ENCODE data around the gene ANKS1A. TPM values are rescaled to one million over a fixed set of nuclear protein-coding genes. Genes with fewer than 3 reads are reported as not detected.

ANKS1A gene
- total and polyA plus RNA-seq, 2 of the 4 experiments (the other 2 are of a cell fraction): 7.2 to 7.5 TPM

GRCh38 chr6:35031611-35032529 lies 142.8 kb downstream of the ANKS1A start:
- DNase-seq: no peak
- Histone ChIP-seq H3K56ac (ENCODE audit: extremely low read depth, insufficient read depth, low read length) (no peak overlapping the region), H4K8ac (ENCODE audit: low read depth in 2 of 2, low read length in 2 of 2) (no peak overlapping the region), H2BK20ac (ENCODE audit: low read depth, low read length) (no peak overlapping the region), H3K18ac (ENCODE audit: low read depth, low read length) (no peak overlapping the region), H3K79me1 (ENCODE audit: low read depth in 1 of 2, low read length in 2 of 2) (peaks cover 5 to 9% of the 10 kb centered on the region in 2 experiments; a peak in 3 of 4 replicates), H3K4ac (ENCODE audit: low read depth, low read length) (no peak overlapping the region), H3K36me3 (ENCODE audit: control insufficient read depth, insufficient read depth, low read length) (peaks cover 1% of the 10 kb centered on the region; the same call in 1 of the 2 replicates), H4K5ac (ENCODE audit: low read depth, low read length) (no peak overlapping the region), H3K27ac (ENCODE audit: insufficient read depth, low read length) (no peak overlapping the region), H4K20me1 (ENCODE audit: insufficient read depth, low read length) (no peaks in the 10 kb centered on the region), H2BK15ac (ENCODE audit: low read depth, low read length) (no peak overlapping the region), H2BK5ac (ENCODE audit: low read depth, low read length, poor library complexity, severe bottlenecking) (no peak overlapping the region), H3K4me1 (ENCODE audit: control insufficient read depth, insufficient read depth, low read length) (peaks cover 2% of the 10 kb centered on the region; the same call in 1 of the 2 replicates), H2AK9ac (replicated peaks; ENCODE audit: low read depth, low read length, poor library complexity) (no peak overlapping the region), H3K27me3 (ENCODE audit: control insufficient read depth, insufficient read depth, low read length) (no peaks in the 10 kb centered on the region), H3K14ac (replicated peaks; ENCODE audit: low read depth, low read length) (no peak overlapping the region), H3K4me3 (ENCODE audit: insufficient read depth, low read depth, low read length) (no peak overlapping the region), H2BK120ac (ENCODE audit: low read depth, low read length) (no peak overlapping the region), H3K23ac (ENCODE audit: low read depth, low read length) (no peak overlapping the region), H2AFZ (replicated peaks; ENCODE audit: low read length, poor library complexity) (no peak overlapping the region), H4K91ac (ENCODE audit: insufficient read depth, low read depth, low read length) (no peak overlapping the region), H2AK5ac (ENCODE audit: low read depth, low read length) (no peak overlapping the region), H3K9ac (ENCODE audit: low read depth, low read length) (no peak overlapping the region), H3K9me3 (ENCODE audit: control insufficient read depth, insufficient read depth, low read length) (no peaks in the 10 kb centered on the region), H3K9me1 (ENCODE audit: insufficient read depth, low read length) (peaks cover 15% of the 10 kb centered on the region), H3K4me2 (ENCODE audit: low read depth, low read length) (no peak overlapping the region)
- in situ Hi-C loops (cut with MboI; ENCODE audit: low sequenced_read_pairs) (no loop called here), dilution Hi-C loops (cut with HindIII; ENCODE audit: low sequenced_read_pairs, unreplicated experiment) (no loop called here), intact Hi-C loops (cut with micrococcal nuclease) (no loop called here)
- 100% methylated on average over 1 of the region's 5 CpGs; no CpG with 5 or more reads in 1 of the 2 experiments for WGBS, 2 experiments (ENCODE audit: extremely low coverage in 2 of 2, insufficient read length in 1 of 2)
- CTCF ChIA-PET: no interaction called here
- no peak for ATAC-seq (ENCODE audit: low read depth)
- no TSS peak for BruUV-seq (replicated peaks)
- TF ChIP-seq MAZ (IDR thresholded peaks at IDR 0.05; ENCODE audit: borderline replicate concordance, low read depth, low read length) (no peak), BHLHE40 (IDR thresholded peaks at IDR 0.05; ENCODE audit: low read depth, low read length) (no peak), FOS (IDR thresholded peaks at IDR 0.05; ENCODE audit: low read depth, low read length) (no peak), MAFK (IDR thresholded peaks at IDR 0.05; ENCODE audit: low read depth, low read length) (no peak), CHD1 (IDR thresholded peaks at IDR 0.05; ENCODE audit: low read depth, low read length) (no peak), ELK1 (IDR thresholded peaks at IDR 0.05; ENCODE audit: borderline replicate concordance, low read depth, low read length) (no peak), CEBPB (IDR thresholded peaks at IDR 0.05; ENCODE audit: low read depth, low read length) (no peak), RAD21 (IDR thresholded peaks at IDR 0.05; ENCODE audit: low read length) (no peak), RFX5 (IDR thresholded peaks at IDR 0.05; ENCODE audit: low read depth, low read length) (no peak), POLR2A (IDR thresholded peaks at IDR 0.05; ENCODE audit: low read depth, low read length) (no peak), CTCF (conservative IDR thresholded peaks at IDR 0.05; ENCODE audit: low read depth, low read length) (no peak), MXI1 (IDR thresholded peaks at IDR 0.05; ENCODE audit: borderline replicate concordance, low read depth, low read length) (no peak), SMC3 (IDR thresholded peaks at IDR 0.05; ENCODE audit: low read depth, low read length) (no peak)
- POLR2A ChIA-PET (ENCODE audit: unreplicated experiment): no interaction called here

Data from IMR-90 (cell line).